GM23248 (cell line): ENCODE data around the gene ARHGAP44. TPM values are rescaled to one million over a fixed set of nuclear protein-coding genes. Genes with fewer than 3 reads are reported as not detected.

Source experiments
- DNase-seq: peaks from one replicate; pipeline ENCODE4 v3.0.0-alpha.2; 2015
- H2AFZ ChIP-seq: fragments of 200-600 bp; sonication (generic); 2 replicates; pipeline ENCODE4 v1.6.1; 2016; ENCODE audit warnings: antibody characterized with exemption
- H3F3A ChIP-seq: fragments of 200-600 bp; sonication (generic); 2 replicates; pipeline ENCODE4 v1.6.1; 2016; ENCODE audit warnings: mild to moderate bottlenecking, antibody characterized with exemption, mixed run types; ENCODE audit not compliant: insufficient read depth
- H3K27ac ChIP-seq: fragments of 200-600 bp; sonication (generic); 2 replicates; pipeline ENCODE4 v1.5.1; 2016; ENCODE audit warnings: mild to moderate bottlenecking
- H3K27me3 ChIP-seq: fragments of 200-600 bp; sonication (generic); replicated peaks from 2 replicates; pipeline ENCODE4 v1.6.1; 2016; ENCODE audit warnings: mild to moderate bottlenecking; ENCODE audit not compliant: insufficient read depth
- H3K36me3 ChIP-seq: fragments of 200-600 bp; sonication (generic); 2 replicates; pipeline ENCODE4 v1.6.1; 2016; ENCODE audit warnings: low read depth, mild to moderate bottlenecking
- H3K4me1 ChIP-seq: fragments of 200-600 bp; sonication (generic); 2 replicates; pipeline ENCODE4 v1.6.1; 2016; ENCODE audit warnings: mild to moderate bottlenecking; ENCODE audit not compliant: insufficient read depth
- H3K4me2 ChIP-seq: fragments of 200-600 bp; sonication (generic); one replicate; pipeline ENCODE4 v1.6.1; 2016; ENCODE audit warnings: mild to moderate bottlenecking; ENCODE audit not compliant: unreplicated experiment
- H3K4me3 ChIP-seq: fragments of 200-600 bp; sonication (generic); 2 replicates; pipeline ENCODE4 v1.5.1; 2016; ENCODE audit warnings: mild to moderate bottlenecking
- H3K79me2 ChIP-seq: fragments of 200-600 bp; sonication (generic); 2 replicates; pipeline ENCODE4 v1.6.1; 2016; ENCODE audit warnings: mild to moderate bottlenecking; ENCODE audit not compliant: insufficient read depth
- H3K9ac ChIP-seq: fragments of 200-600 bp; sonication (generic); 2 replicates; pipeline ENCODE4 v1.6.1; 2016; ENCODE audit warnings: mild to moderate bottlenecking
- H3K9me2 ChIP-seq: fragments of 200-600 bp; sonication (generic); 2 replicates; pipeline ENCODE4 v1.6.1; 2016; ENCODE audit warnings: mixed run types, mild to moderate bottlenecking, moderate library complexity; ENCODE audit not compliant: insufficient read depth
- H3K9me3 ChIP-seq: fragments of 200-600 bp; sonication (generic); one replicate; pipeline ENCODE4 v1.6.1; 2017; ENCODE audit warnings: low read depth
- H4K20me1 ChIP-seq: fragments of 200-600 bp; sonication (generic); 2 replicates; pipeline ENCODE4 v1.6.0; 2016; ENCODE audit not compliant: insufficient read depth
- EZH2 ChIP-seq: fragments of 200-600 bp; sonication (generic); IDR thresholded peaks from 2 replicates; pipeline ENCODE4 v1.6.1; 2018; ENCODE audit warnings: antibody characterized with exemption, mild to moderate bottlenecking; ENCODE audit not compliant: insufficient read depth, poor library complexity, severe bottlenecking
- EZH2phosphoT487 ChIP-seq: fragments of 200-600 bp; sonication (generic); IDR thresholded peaks from 2 replicates; pipeline ENCODE4 v1.6.1; 2018; ENCODE audit warnings: antibody characterized with exemption, moderate library complexity, mild to moderate bottlenecking, low read depth; ENCODE audit not compliant: insufficient read depth
- WGBS, 2 experiments: methylation state at CpG; one replicate each; pipeline ENCODE4 v1.1.6; 2015 to 2017; ENCODE audit warnings: low lambda C conversion rate in 2 of 2, low coverage in 1 of 2; ENCODE audit errors: missing lambda C conversion rate in 2 of 2; 5-methylcytosine and 5-hydroxymethylcytosine counted together
- in situ Hi-C: fragments of 300-500 bp; cut with MboI; formaldehyde crosslinking; loops from 2 replicates; pipeline ENCODE4 v1.15.0; 2020
- polyA plus RNA-seq: library from polyadenylated mRNA; unstranded; fragments of >200 nt; fragmentation: Nextera tagmentation; extraction: Ambion mirVana; gene quantifications from 2 replicates; pipeline ENCODE4 v1.2.1, GENCODE V29; 2016
- total RNA-seq: library from RNA; depleted of rRNA; stranded (reverse); fragments of >200 nt; shearing (Covaris generic); gene quantifications from 2 replicates; pipeline ENCODE4 v1.2.3, GENCODE V29; 2014

The ARHGAP44 gene
- total and polyA plus RNA-seq, 2 experiments from 2014 or later = 0.11 to 0.33 TPM

GRCh38 chr17:12790249-12791106 is 1.2 kb downstream of the ARHGAP44 start:
- TF ChIP-seq EZH2phosphoT487 = no peak
- no peak for TF ChIP-seq EZH2
- H2AFZ ChIP-seq = peak overlapping the region; percentile 73; the same call in 1 of the 2 replicates

GRCh38 chr17:12794919-12795532 is 5.7 kb downstream of the ARHGAP44 start:
- no peak overlapping the region for H3K4me2 ChIP-seq
- no peaks in the 10 kb centered on the region for H3F3A ChIP-seq
- 49 to 58% methylated on average over 6 of the region's 6 CpGs for WGBS, 2 experiments
- DNase-seq = no peak
- no peak overlapping the region for H2AFZ ChIP-seq
- no peaks in the 10 kb centered on the region for H3K79me2 ChIP-seq
- no peaks in the 10 kb centered on the region for H3K36me3 ChIP-seq
- no peaks in the 10 kb centered on the region for H3K9me3 ChIP-seq
- no peak overlapping the region for H3K27ac ChIP-seq
- TF ChIP-seq EZH2 (no peak), EZH2phosphoT487 (no peak)
- H3K9ac ChIP-seq = no peak overlapping the region
- no peak overlapping the region for H3K4me3 ChIP-seq
- H3K27me3 ChIP-seq = no peaks in the 10 kb centered on the region; the same call in 1 of the 2 replicates
- no peaks in the 10 kb centered on the region for H4K20me1 ChIP-seq
- no peaks in the 10 kb centered on the region for H3K9me2 ChIP-seq
- no peaks in the 10 kb centered on the region for H3K4me1 ChIP-seq
- in situ Hi-C loops = no loop called here

More at GRCh38 chr17:12790249-12791106, 1.2 kb downstream of the ARHGAP44 start:
- H3K9ac ChIP-seq = no peak overlapping the region
- no peaks in the 10 kb centered on the region for H4K20me1 ChIP-seq
- H3K27me3 ChIP-seq = peaks cover 7% of the 10 kb centered on the region; the same call in 1 of the 2 replicates
- WGBS, 2 experiments = 35% methylated on average over 26 to 27 of the region's 27 CpGs
- H3K9me3 ChIP-seq = no peaks in the 10 kb centered on the region
- H3K27ac ChIP-seq = no peak overlapping the region
- no peaks in the 10 kb centered on the region for H3K9me2 ChIP-seq
- H3K4me1 ChIP-seq = no peaks in the 10 kb centered on the region
- H3K4me3 ChIP-seq = no peak overlapping the region; the same call in 1 of the 2 replicates
- no peaks in the 10 kb centered on the region for H3K79me2 ChIP-seq
- in situ Hi-C loops = no loop called here
- DNase-seq = no peak
- H3K4me2 ChIP-seq = no peak overlapping the region
- no peaks in the 10 kb centered on the region for H3F3A ChIP-seq
- H3K36me3 ChIP-seq = no peaks in the 10 kb centered on the region

- no peaks in the 10 kb centered on the region for H3F3A ChIP-seq
- H3K27ac ChIP-seq = no peak overlapping the region
- H3K4me3 ChIP-seq = no peak overlapping the region
- no peaks in the 10 kb centered on the region for H3K9me2 ChIP-seq
- no peaks in the 10 kb centered on the region for H3K4me1 ChIP-seq
- no peak overlapping the region for H3K4me2 ChIP-seq
- H3K79me2 ChIP-seq = no peaks in the 10 kb centered on the region
- no peaks in the 10 kb centered on the region for H3K36me3 ChIP-seq
- no peak overlapping the region for H3K9ac ChIP-seq
- H3K27me3 ChIP-seq = no peaks in the 10 kb centered on the region
- TF ChIP-seq EZH2phosphoT487 (no peak), EZH2 (no peak)
- no peak for DNase-seq
- no peaks in the 10 kb centered on the region for H4K20me1 ChIP-seq
- in situ Hi-C loops = no loop called here
- no peaks in the 10 kb centered on the region for H3K9me3 ChIP-seq
- H2AFZ ChIP-seq = no peak overlapping the region
- WGBS, 2 experiments = 38 to 42% methylated on average over 3 of the region's 3 CpGs
Observed at GRCh38 chr17:12800855-12801365, 11.6 kb downstream of the ARHGAP44 start.

GRCh38 chr17:12806630-12807029 is 17.3 kb downstream of the ARHGAP44 start:
- no peak overlapping the region for H2AFZ ChIP-seq
- H3F3A ChIP-seq = no peaks in the 10 kb centered on the region
- WGBS, 2 experiments = 46 to 50% methylated on average over 1 of the region's 1 CpG
- H3K4me2 ChIP-seq = no peak overlapping the region
- H3K27me3 ChIP-seq = no peaks in the 10 kb centered on the region
- in situ Hi-C loops = no loop called here
- H4K20me1 ChIP-seq = no peaks in the 10 kb centered on the region
- TF ChIP-seq EZH2phosphoT487 = no peak
- H3K9me3 ChIP-seq = no peaks in the 10 kb centered on the region
- no peak overlapping the region for H3K9ac ChIP-seq
- no peaks in the 10 kb centered on the region for H3K36me3 ChIP-seq
- H3K9me2 ChIP-seq = no peaks in the 10 kb centered on the region
- no peaks in the 10 kb centered on the region for H3K79me2 ChIP-seq
- no peak overlapping the region for H3K4me3 ChIP-seq
- DNase-seq = no peak
- H3K4me1 ChIP-seq = no peaks in the 10 kb centered on the region
- no peak overlapping the region for H3K27ac ChIP-seq
